Activated T-cell treated with anti-CD3 and anti-CD28 coated beads, Interleukin-2, amount 50 U/mL, for 1 hour (primary cell): ENCODE results near the gene MED4.

Source experiments
- DNase-seq: peaks from one replicate; pipeline ENCODE4 v3.0.0-alpha.2; 2020

MED4 gene

GRCh38 chr13:48028066-48028465 is 66.8 kb downstream of the MED4 start:
- DNase-seq: no peak
